Thoracic aorta (tissue), 2 donors: ENCODE measurements around the gene SYCP3. TPM values are rescaled to one million over a fixed set of nuclear protein-coding genes. Genes with fewer than 3 reads are reported as not detected.

Experiments
- ATAC-seq: fragments of 150-250 bp; one replicate; pipeline ENCODE4 v1.8.0; 2017; ENCODE audit warnings: low read depth; ENCODE audit not compliant: insufficient number of reproducible peaks, low FRiP score
- DNase-seq: peaks from one replicate; pipeline ENCODE4 v3.0.0-alpha.2; 2020; ENCODE audit warnings: low spot score
- H3K27ac ChIP-seq, 2 donors: fragments of 200-600 bp; sonication (generic); 1 replicate in 1 of 2; 2 replicates in 1 of 2; pipeline ENCODE4 v1.5.1; 2016; ENCODE audit warnings: mild to moderate bottlenecking in 2 of 2, moderate library complexity in 2 of 2
- H3K27me3 ChIP-seq: fragments of 200-600 bp; sonication (generic); replicated peaks from 2 replicates; pipeline ENCODE4 v1.6.0; 2016; ENCODE audit warnings: mild to moderate bottlenecking; ENCODE audit not compliant: insufficient read depth
- H3K36me3 ChIP-seq: fragments of 200-600 bp; sonication (generic); one replicate; pipeline ENCODE4 v1.5.1; 2016
- H3K4me1 ChIP-seq, 2 donors: fragments of 200-600 bp; sonication (generic); 1 replicate in 1 of 2; 2 replicates in 1 of 2; pipeline versions ENCODE4 v1.5.1 to v1.6.0; 2016; ENCODE audit warnings: low read depth in 2 of 2, mild to moderate bottlenecking in 1 of 2; ENCODE audit not compliant: control insufficient read depth in 1 of 2
- H3K4me3 ChIP-seq: fragments of 200-600 bp; sonication (generic); 2 replicates; pipeline ENCODE4 v1.5.1; 2016; ENCODE audit warnings: mild to moderate bottlenecking
- H3K9me3 ChIP-seq: fragments of 200-600 bp; sonication (generic); 2 replicates; pipeline ENCODE4 v1.5.1; 2016
- CTCF ChIP-seq: fragments of 200-600 bp; sonication (generic); IDR thresholded peaks from one replicate; pipeline ENCODE4 v1.5.1; 2019; ENCODE audit warnings: antibody characterized with exemption
- total RNA-seq, 2 donors: library from RNA; depleted of rRNA; stranded (reverse); fragments of >200 nt; gene quantifications; one replicate each; pipeline versions ENCODE4 v1.1.0 to v1.2.3, GENCODE V29; 2016

The SYCP3 gene
- total RNA-seq, 2 donors from 2014 or later = not detected

GRCh38 chr12:101748907-101749306, 9.6 kb upstream of the SYCP3 start:
- Histone ChIP-seq H3K9me3 (no peaks in the 10 kb centered on the region), H3K27me3 (no peaks in the 10 kb centered on the region), H3K36me3 (peaks cover 20% of the 10 kb centered on the region), H3K4me3 (no peak overlapping the region), H3K27ac (no peak overlapping the region), H3K4me1 (no peaks in the 10 kb centered on the region)
- DNase-seq (no peak), ATAC-seq (no peak)
- no peak for TF ChIP-seq CTCF

- Histone ChIP-seq H3K27me3 (no peaks in the 10 kb centered on the region), H3K4me3 (no peak overlapping the region), H3K9me3 (no peaks in the 10 kb centered on the region), H3K27ac (no peak overlapping the region), H3K4me1 (no peaks in the 10 kb centered on the region), H3K36me3 (peaks cover 21% of the 10 kb centered on the region)
- DNase-seq = no peak
- TF ChIP-seq CTCF = no peak
- no peak for ATAC-seq
Measured at GRCh38 chr12:101747697-101748096, 8.4 kb upstream of the SYCP3 start.

GRCh38 chr12:101746661-101747060, 7.4 kb upstream of the SYCP3 start:
- H3K27ac ChIP-seq = no peak overlapping the region
- H3K4me1 ChIP-seq = no peaks in the 10 kb centered on the region
- no peak overlapping the region for H3K4me3 ChIP-seq
- DNase-seq (no peak), ATAC-seq (no peak)
- TF ChIP-seq CTCF = no peak
- no peaks in the 10 kb centered on the region for H3K27me3 ChIP-seq
- H3K36me3 ChIP-seq = peaks cover 14% of the 10 kb centered on the region
- no peaks in the 10 kb centered on the region for H3K9me3 ChIP-seq

DNA sequence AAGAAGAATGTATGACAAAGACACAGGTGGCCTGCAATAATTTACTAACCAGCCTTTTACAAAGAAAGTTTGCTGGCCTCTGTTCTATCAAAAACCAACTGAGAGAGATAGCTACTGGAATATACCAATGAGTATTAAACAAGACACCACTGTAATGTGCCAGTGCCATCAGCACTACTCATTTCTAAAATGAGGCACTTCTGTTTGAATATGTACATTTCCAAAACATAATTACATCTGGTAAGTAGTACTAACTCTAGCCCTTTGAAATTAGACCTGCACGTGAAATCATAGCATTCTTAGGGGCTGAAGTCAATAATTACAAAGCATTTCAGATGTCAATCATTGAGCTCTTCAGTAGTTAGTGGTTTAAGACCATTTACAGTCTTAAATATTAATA, 6.9 kb upstream of the SYCP3 start:
- Histone ChIP-seq H3K27me3 (no peaks in the 10 kb centered on the region), H3K9me3 (no peaks in the 10 kb centered on the region), H3K4me3 (no peak overlapping the region), H3K36me3 (peaks cover 14% of the 10 kb centered on the region), H3K27ac (no peak overlapping the region), H3K4me1 (no peaks in the 10 kb centered on the region)
- DNase-seq (no peak), ATAC-seq (no peak)
- no peak for TF ChIP-seq CTCF

- no peak for TF ChIP-seq CTCF
- Histone ChIP-seq H3K36me3 (peaks cover 14% of the 10 kb centered on the region), H3K4me3 (no peak overlapping the region), H3K4me1 (no peaks in the 10 kb centered on the region), H3K27me3 (no peaks in the 10 kb centered on the region), H3K9me3 (no peaks in the 10 kb centered on the region), H3K27ac (no peak overlapping the region)
- no peak for DNase-seq
- ATAC-seq = no peak
Measured at GRCh38 chr12:101745481-101745880, 6.2 kb upstream of the SYCP3 start.
